GM06990 (cell line): Measurements from ENCODE around the gene CDH10.

Source experiments
- DNase-seq: peaks from one replicate; pipeline ENCODE4 v3.0.0-alpha.2; 2011; ENCODE audit not compliant: insufficient read length; ENCODE audit errors: extremely low read depth
- H3K27me3 ChIP-seq: replicated peaks from 2 replicates; pipeline ENCODE4 v1.6.0; 2011; ENCODE audit warnings: low read length; ENCODE audit not compliant: control insufficient read depth, insufficient read depth
- H3K36me3 ChIP-seq: 2 replicates; pipeline ENCODE4 v1.5.1; 2011; ENCODE audit warnings: low read length; ENCODE audit not compliant: control insufficient read depth, insufficient read depth
- H3K4me3 ChIP-seq: replicated peaks from 2 replicates; pipeline ENCODE4 v1.5.1; 2011; ENCODE audit warnings: low read depth, mild to moderate bottlenecking, control low read depth, low read length
- CTCF ChIP-seq: IDR thresholded peaks from 2 replicates; pipeline ENCODE4 v1.5.1; 2011; ENCODE audit warnings: low read length, control low read depth, mild to moderate bottlenecking, inconsistent platforms; ENCODE audit not compliant: insufficient read depth, poor library complexity, severe bottlenecking

CDH10 gene

GRCh38 chr5:24602188-24602587 lies 42.6 kb downstream of the CDH10 start:
- H3K27me3 ChIP-seq = no peaks in the 10 kb centered on the region
- no peak for DNase-seq
- no peak overlapping the region for H3K4me3 ChIP-seq
- H3K36me3 ChIP-seq = no peaks in the 10 kb centered on the region
- TF ChIP-seq CTCF = no peak

GRCh38 chr5:24598956-24599355 lies 45.8 kb downstream of the CDH10 start:
- TF ChIP-seq CTCF = no peak
- no peaks in the 10 kb centered on the region for H3K27me3 ChIP-seq
- no peak overlapping the region for H3K4me3 ChIP-seq
- H3K36me3 ChIP-seq = no peaks in the 10 kb centered on the region
- no peak for DNase-seq

GRCh38 chr5:24595329-24595728 lies 49.4 kb downstream of the CDH10 start:
- H3K36me3 ChIP-seq = no peaks in the 10 kb centered on the region
- H3K4me3 ChIP-seq = no peak overlapping the region
- no peaks in the 10 kb centered on the region for H3K27me3 ChIP-seq
- no peak for DNase-seq
- TF ChIP-seq CTCF = no peak

GRCh38 chr5:24591426-24591825 lies 53.4 kb downstream of the CDH10 start:
- DNase-seq = no peak
- no peak for TF ChIP-seq CTCF
- Histone ChIP-seq H3K4me3 (no peak overlapping the region), H3K27me3 (no peaks in the 10 kb centered on the region), H3K36me3 (no peaks in the 10 kb centered on the region)

- Histone ChIP-seq H3K36me3 (no peaks in the 10 kb centered on the region), H3K27me3 (no peaks in the 10 kb centered on the region), H3K4me3 (no peak overlapping the region)
- no peak for TF ChIP-seq CTCF
- DNase-seq = no peak
Observed at GRCh38 chr5:24589566-24589965, 55.2 kb downstream of the CDH10 start.

GRCh38 chr5:24585751-24586150 lies 59.0 kb downstream of the CDH10 start:
- Histone ChIP-seq H3K36me3 (no peaks in the 10 kb centered on the region), H3K4me3 (no peak overlapping the region), H3K27me3 (no peaks in the 10 kb centered on the region)
- no peak for TF ChIP-seq CTCF
- DNase-seq = no peak
